Stimulated activated CD8-positive, alpha-beta memory T cell treated with anti-CD3 and anti-CD28 coated beads, Interleukin-7, amount 100 ng/mL, for 48 hours (primary cell): Measurements from ENCODE around the gene CNNM4.

Source experiments
- DNase-seq, 2 donors: peaks; one replicate each; pipeline ENCODE4 v3.0.0-alpha.2; 2020; ENCODE audit warnings: low read depth in 1 of 2; ENCODE audit errors: extremely low read depth in 1 of 2

The CNNM4 gene

DNA sequence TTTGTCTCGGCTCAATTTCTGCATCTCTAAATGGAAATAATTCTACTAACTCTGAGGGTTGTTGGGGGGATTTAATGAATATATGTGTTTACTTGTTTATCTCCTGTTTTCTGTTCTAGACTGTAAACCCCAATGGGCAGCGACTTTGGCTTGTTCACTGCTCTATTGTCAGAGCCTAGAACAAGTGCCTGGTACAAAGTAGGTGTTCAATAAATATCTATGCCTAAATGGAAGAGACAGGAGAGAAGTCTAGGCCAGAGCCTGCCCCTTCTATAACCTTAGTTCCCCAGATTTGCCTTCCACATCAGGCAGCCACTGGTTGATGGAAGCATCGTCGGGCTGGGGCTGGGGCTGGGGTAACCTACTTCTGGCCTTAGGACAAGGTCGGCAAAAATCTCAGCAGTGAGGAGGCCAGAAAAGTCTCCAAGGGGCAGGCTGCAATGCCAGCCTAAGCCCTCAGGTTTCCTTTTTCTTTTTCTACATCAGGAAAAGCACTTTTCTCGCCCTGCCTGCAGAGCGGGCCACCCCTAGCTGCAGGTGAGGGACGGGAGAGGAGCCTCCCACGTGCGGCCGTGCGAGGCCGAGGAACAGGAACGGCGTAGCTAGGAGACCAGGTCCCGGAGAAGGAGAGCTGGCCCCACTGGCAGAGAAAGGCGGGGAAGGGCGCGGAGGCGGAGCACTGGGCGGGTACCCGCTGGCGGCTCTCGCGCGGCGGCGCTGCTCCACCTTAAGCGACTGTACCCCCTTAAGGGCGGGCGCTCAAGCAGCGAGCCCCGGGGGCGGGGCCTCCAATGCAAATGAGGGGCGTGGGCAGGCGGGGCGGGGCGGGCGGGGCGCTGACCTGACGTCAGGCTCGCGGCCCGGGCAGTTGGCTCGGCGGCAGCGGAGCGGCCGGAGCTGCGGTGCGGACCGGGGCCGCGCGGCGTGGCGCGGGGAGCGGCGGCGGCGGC is at the start of gene CNNM4:
Gene CNNM4, plus strand, starts transcription at position 867 of the 950 bp plus-strand sequence. CDS start 98 bp downstream, outside the sequence.
- DNase-seq = peak; percentile 85 to 89

DNA sequence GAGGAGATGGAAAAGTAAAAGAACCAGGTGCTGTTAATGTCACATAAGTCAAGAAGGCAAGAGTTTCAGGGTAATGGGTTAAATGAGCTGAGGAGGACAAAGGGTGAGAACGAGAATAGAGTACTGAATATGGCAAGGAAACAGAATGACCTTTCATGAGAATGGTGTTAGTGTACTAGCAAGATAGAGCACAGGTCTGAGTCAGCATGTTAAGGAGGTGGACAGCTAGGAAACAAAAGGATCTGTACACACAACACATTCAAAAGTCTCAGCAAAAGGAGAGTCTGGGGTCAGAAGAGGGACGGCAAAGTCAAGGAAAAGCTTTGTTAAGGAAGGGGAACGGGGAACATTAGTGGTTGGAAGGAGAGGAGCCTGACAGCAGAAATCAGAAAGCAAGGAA is 49.7 kb upstream of the CNNM4 start:
- DNase-seq = no peak

DNA sequence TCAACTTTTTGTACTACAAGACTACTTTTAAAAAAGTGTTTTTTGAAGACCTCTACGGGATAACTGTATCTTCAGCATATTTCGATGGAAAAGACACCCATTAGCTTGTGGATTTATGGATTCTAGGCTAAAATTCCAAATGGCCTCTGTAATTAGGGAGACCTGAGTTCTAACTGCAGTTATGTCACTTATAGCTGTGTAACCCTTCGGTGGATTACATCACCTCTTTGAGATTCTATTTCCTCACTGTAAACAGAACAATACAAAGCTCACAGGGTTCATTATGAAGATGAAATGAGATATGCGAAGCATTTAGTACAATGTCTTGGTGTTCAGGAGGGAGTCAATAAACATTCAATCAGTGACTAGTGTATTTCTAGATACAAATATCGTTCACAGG is 45.0 kb upstream of the CNNM4 start:
- no peak for DNase-seq

DNA sequence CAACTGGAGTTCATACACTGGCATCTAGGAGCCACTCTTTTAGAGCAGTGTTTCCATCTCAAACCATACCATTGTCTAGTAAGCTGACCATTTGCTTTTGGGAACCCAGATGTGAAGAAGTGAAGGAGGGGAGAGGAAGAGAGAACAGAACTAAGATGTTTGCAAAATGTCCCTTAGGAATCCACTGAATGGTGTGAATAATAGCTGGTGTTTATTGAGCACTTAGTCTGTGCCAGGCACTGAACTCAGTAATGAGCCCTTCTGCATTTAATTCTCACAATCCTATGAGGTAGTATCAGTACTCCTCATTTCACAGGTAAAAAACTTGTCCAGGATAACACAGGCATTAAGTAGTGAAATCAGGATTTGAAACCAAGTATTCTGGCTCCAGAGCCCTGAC is 44.3 kb upstream of the CNNM4 start:
- no peak for DNase-seq

DNA sequence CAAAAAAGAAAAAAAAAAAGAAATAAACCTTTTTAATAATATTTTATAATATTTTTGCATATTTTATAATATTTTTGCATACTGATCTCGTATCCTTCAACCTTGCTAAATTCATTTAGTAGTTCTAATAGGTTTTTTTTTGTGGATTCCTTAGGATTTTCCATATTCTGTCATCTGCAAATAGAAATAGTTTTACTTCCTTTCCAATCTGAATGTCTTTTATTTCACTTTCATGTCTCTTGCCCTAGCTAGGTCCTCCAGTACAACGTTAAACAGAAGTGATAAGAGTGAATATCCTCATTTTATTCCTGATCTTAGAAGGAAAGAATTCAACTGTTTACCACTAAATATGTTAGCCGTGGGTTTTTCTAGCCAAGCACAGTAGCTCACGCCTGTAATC is 34.6 kb upstream of the CNNM4 start:
- DNase-seq = no peak

DNA sequence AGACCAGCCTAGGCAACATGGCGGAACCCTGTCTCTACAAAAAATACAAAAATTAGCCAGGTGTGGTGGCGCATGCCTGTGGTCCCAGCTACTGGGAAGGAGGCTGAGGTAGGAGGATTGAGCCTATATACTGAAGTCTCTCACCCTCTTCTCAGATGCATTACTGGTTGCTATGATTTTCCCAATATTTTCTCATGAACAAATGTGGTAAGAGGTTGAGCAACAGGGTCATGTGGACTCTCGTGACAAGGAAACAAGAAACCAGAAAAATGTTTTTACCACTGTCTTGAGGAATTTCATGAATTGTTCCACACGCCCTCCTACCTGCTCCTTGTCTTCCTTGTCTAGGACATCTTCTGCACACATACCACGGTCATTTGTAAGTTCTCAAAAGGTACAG is 33.3 kb upstream of the CNNM4 start:
- DNase-seq = no peak

DNA sequence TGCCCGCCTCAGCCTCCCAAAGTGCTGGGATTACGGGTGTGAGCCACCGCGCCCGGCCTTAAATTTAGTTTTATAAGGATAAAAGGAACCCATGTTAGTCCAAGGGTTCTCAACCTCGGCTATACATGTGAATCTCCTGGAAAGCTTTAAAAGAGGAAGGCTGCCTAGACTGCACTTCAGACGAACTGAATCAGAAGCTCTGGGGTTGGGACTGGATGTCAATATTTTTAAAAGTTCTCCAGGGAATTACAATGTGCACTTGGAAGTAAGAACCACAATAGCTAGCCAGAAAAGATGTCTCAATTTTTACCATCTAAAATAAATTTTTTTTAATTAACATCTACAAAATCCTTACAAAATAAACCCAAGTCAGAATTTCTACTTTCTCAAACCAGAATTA is 31.0 kb upstream of the CNNM4 start:
- DNase-seq = no peak

DNA sequence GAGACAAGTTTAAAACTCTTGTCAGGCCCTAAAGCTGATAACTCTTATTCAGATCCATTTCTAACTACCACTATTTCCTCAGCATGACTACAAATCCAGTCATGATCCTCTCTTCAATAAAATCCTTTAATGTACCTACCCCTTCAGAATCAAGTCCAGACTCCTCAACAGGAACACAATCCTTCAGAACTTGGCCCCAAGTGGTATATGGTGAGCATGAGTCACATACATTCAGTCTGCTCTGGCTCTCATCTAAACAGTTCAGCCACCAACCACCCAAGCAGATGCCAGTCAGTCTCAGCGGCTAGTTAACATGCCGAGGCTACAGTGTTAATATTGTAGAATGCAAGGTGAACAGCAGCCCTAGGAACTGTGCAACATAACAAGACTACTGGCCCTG is 30.5 kb upstream of the CNNM4 start:
- DNase-seq = no peak

DNA sequence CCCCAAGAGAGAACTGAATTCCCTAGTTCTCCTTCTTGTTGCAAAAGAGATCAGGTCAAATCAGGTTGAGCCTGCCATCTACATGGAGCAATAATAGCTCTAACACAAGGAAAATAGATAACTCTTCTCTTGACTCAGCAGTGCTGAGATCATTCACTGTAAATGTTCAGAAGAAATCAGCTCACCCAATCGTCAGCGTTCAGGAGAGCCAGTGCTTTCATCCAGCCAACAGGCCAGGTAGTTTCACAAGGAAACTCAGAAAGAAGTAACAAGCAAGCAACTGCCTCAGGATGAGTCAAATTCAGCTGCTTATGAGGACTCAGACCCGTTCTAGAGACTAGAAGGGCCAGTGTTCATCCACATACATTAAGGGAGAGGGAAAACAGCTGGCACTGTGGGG is 26.8 kb upstream of the CNNM4 start:
- DNase-seq = no peak

DNA sequence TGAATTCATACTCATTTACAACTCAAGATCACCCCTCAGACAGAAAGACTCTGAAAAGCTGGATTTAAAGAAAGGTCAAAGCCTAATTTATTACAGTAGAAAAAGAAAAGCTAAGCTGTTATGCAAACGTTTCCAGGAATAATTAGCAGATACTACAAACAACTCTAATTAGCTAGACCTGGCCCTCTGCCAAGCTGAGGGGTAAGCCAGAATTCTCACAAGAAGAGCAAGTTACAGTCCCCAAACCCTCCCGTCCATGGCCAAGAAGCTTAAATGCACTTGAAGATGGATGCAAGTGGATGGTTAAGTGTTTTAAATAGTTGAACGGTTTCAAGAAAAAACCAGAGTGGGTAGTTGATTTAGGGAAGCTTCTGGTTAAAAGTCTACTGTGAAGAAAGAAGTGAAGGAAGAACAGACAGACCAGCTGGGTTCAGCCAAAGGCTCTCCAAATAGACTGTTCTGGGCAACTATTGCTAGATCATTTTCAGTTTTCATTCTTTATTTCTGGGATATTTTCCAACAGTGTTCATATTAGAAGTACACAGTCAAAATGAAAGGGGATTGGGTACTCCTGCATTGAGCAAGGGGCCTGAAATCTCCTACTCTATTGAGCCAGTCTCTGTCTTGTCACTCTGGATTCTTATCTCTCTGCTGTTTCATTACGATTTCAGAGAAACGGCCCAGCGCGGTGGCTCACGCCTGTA is 25.7 kb upstream of the CNNM4 start:
- no peak for DNase-seq

DNA sequence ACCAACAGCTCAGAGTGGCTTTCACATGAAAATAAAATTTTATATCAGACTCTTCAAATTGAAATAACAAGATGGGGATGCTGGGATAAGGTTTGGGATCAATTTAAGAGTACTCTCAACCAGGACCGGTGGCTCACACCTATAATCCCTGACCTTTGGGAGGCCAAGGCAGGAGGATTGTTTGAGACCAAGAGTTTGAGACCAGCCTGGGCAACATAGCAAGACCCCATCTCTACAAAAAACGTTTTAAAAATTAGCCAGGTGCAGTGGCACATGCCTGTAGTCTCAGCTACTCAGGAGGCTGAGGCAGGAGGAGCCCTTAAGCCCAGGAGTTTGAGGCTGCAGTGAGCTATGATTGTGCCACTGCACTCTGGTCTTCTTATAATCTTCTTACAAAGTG is 23.5 kb upstream of the CNNM4 start:
- no peak for DNase-seq

DNA sequence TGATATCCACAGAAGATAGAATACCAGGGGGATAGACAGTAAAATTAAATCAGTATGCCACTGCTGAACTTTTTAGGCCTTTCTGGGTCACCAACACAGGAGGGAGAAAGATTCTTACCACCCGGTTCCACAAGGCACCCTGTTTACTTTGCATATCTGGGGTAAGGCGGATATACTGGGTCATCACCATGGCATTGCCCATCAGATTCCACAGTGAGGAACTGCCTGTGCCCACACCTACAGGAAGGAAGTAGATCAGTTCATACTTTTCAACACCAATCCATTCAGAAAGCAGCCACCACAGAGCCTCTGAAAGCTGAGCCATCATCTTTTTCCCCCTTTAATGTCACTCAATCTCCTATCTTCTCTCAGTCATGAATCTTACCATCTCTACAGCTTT is 22.9 kb upstream of the CNNM4 start:
- DNase-seq = no peak

DNA sequence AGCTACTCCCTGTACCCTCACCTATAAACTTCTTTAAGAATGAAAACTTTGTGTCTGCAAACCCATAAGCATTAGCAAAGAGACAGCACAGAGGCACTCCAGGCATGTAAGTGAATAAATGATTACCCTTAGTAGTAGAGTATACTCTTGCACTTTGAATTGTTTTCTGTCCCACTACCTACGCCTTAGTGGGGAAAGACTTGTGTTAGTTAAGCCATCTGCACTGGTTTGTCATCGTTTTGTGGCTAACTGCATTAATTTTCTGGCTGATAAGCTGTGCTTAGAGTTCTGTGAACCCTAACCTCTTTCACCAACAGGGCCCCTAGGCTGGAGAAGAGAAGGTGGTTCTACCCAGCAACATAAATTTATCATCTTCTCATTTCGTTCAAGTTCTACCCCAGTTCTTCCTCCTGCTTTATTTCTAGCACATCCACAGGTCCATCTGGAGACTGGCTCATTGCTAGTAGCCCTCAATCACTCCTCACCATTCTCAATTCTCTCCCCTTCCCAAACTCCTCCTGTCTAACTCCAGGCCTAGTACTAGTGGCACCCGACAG is 21.5 kb upstream of the CNNM4 start:
- DNase-seq = no peak

DNA sequence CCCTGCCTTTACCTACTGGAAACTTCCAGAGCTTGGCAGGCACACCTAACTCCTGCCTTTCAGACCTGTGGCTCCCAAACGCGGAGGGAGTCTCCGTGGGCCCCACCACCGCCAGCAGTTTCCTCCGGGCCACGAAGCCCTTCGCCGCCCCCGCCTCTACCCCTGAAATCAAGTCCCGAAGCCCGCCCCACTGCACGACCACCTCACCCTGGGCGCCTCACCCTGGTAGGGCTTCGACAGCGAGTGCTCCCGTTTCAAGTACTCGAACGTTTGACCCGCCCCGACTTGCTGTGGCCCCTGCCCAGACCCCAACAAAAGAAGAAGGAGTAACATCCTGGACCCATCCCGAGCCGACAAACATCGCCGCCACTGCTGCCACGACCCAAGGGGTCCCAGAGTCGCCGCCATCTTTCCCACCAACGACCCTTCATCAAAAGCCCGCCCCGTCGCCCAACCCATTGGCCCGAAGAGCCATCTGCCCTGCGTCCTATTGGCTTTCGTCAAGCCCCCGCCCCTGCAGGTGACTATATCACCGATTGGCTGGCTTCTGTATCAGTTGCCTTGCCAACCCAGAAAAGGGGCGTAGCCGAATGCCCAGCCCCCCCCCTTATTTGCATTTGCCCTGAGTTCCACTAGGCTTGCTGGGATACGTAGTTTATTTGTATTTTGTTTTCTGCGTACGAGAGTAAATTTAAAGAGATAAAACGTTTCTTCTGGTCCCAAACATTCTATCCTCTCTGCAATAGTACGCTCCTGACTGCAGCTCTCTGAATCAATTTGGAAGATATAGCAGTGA is 20.9 kb upstream of the CNNM4 start, which contains the start of gene LMAN2L:
Gene LMAN2L, minus strand, starts transcription at position 432 of the 796 bp plus-strand sequence. Its CDS starts 24 bp downstream, at position 408.
- peak; percentile 81 to 99 for DNase-seq

DNA sequence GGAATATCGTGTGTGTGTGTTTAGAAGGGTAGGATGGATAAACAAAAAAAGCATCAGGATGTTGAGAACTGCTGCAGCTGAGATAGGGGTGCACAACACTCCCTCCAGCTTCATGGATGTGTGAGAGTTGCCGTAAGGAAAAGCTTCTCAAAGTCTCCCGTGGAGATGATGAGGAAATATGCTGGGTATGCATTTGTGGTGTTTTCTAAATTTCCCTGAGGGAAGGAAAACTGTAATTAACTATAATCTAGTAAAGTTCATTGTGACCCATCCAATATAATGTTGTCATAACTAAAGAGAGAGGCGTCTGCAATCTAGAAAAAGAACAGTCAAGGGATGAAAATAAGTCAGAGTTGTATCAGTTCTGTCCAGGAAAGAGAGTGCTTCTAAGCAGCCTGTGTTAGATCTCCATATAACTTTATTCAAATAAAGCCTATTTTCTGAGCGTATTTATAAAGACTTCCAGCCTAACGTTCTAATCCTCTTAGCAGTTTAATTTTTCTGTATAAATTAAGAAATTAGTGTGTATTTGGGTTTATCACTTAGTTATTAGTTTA is 13.6 kb upstream of the CNNM4 start:
- no peak for DNase-seq

DNA sequence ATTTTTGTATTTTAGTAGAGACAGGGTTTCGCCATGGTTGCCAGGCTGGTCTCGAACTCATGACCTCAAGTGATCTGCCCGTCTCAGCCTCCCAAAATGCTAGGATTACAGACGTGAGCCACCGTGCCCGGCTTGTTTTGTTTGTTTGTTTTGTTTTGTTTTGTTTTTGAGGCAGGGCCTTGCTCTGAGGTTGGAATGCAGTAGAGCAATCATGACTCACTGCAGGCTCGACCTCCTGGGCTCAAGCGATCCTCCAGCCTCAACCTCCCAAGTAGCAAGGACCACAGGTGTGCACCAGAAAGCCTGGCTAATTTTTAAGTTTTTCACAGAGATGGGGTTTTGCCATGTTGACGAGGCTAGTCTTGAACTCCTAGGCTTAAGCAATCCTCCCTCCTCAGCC is 8.9 kb upstream of the CNNM4 start:
- no peak for DNase-seq

DNA sequence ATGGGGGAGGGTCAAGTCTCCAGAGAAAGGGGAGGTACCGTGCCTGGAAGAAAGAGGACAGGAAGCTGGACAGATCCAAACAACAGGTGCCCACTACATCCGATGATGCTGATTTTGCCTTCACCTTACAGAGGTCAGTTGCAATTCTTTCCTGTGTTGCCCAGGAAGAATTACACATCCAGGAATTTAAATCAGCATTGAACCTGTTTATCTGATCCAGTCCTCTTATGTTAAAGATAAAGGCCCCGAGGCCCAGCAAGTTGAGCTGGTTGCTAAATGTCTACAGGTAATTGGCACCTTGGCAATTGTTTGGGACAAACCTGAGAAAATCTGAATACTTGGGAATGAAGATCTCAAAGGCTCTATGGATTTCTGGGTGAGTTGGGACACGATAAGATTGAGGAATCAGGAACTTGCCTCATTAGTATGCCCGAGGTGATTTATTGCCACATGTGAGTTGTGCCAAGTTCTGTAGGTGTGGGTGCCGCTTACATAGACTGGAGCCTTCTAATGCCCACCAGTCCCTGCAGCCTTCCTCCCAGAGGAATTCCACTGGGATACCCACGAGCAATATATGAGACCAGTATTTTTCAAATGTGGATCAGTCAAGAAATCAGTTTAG is 6.9 kb upstream of the CNNM4 start:
- no peak for DNase-seq

DNA sequence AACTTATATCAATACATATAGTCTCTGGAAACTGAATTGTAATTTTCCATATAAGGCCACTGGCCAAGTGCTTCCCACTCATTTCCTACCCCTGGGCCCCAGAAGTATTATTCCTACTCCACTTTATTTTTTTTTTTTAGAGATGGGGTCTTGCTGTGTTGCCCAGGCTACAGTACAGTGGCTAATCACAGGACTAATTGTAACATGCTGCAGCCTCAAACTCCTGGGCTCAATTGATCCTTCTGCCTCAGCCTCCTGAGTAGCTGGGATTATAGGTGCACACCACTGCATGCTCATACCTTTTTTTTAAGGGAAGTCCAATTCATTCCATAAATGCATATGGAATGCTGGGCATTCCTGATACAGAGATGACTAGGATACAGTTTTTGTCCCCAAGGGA is 6.4 kb upstream of the CNNM4 start:
- no peak for DNase-seq

DNA sequence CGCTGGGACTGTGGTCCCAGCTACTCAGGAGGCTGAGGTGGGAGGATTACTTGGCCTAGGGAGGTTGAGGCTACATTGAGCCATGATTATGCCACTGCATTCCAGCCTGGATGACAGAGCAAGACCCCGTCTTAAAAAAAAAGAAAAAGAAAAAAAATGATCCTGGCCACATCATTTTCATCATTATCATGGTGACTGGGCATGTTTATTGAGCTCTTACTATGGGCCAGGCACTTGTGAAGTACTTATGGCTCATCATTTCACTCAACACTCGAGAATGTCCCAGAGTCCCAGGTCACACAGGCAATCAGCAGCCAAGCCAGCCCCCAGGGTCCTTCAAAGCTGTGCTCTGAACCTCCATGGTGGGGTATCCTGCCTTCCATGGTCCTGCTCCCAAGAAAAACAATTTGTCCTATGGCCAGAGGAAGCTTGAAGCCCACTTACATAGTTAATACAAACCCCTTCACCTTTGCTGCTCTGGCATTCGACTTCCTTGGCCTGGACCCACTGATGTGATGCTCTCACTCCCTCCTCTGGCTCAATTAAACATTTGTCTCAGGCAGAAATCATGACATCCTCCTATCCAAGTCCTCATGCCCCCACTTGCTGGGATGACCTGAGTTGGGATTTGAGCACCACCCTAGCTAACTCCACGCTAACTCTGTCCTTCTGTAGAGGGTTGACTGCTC is 3.8 kb upstream of the CNNM4 start:
- DNase-seq = no peak

DNA sequence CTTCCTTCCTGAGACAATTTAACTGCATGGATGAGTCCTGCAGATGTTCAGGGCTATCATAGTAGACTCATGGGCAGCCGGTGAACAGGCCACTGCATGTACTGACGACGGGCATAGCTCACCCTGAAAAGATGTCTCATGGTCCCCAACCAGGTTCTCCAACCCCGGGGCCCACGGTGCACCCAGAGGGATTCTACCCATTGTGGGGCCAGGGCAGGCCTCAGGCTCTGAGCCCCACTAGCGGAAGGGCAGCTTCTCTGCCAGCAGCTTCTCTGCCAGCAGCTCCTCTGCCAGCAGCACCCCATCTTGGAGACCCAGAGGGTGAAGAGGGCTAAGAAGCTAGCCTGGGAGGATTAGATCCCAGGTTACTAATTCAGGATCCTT is 3.2 kb upstream of the CNNM4 start:
- no peak for DNase-seq
